IMR-90 (cell line): ENCODE results near the gene TGM2. TPM values are rescaled to one million over a fixed set of nuclear protein-coding genes. Genes with fewer than 3 reads are reported as not detected.

ENCODE experiments used
- ATAC-seq: fragments of 200-7000 bp; cut with Tn5 transposase; 2 replicates; pipeline ENCODE4 v1.9.1; 2020; ENCODE audit warnings: low read depth, mild to moderate bottlenecking, moderate library complexity
- BruUV-seq: library from RNA; stranded (reverse); fragments of 400-500 nt; replicated peaks from 2 replicates; lab custom pipeline; 2021; lab: Mats Ljungman, UMichigan
- CTCF ChIA-PET: fragments of 300-600 bp; formaldehyde crosslinking; extraction: SDS; loops from one replicate; lab custom pipeline; 2021; ENCODE audit warnings: antibody characterized with exemption; lab: Yijun Ruan, JAX
- POLR2A ChIA-PET: fragments of 300-600 bp; sonication (Branson Sonifier 250); formaldehyde crosslinking; loops from one replicate; lab custom pipeline; 2022; ENCODE audit warnings: antibody characterized with exemption; ENCODE audit not compliant: unreplicated experiment; lab: Charles Lee
- DNase-seq: peaks from one replicate; pipeline ENCODE4 v3.0.0; 2013
- H2AFZ ChIP-seq: replicated peaks from 2 replicates; pipeline ENCODE3; 2013; ENCODE audit warnings: low read length, mild to moderate bottlenecking; ENCODE audit not compliant: poor library complexity
- H2AK5ac ChIP-seq: 2 replicates; pipeline ENCODE4 v1.6.1; 2013; ENCODE audit warnings: low read depth, low read length, inconsistent platforms
- H2AK9ac ChIP-seq: replicated peaks from 2 replicates; pipeline ENCODE3; 2013; ENCODE audit warnings: mild to moderate bottlenecking, low read depth, low read length, moderate library complexity; ENCODE audit not compliant: poor library complexity
- H2BK120ac ChIP-seq: 2 replicates; pipeline ENCODE4 v1.6.1; 2013; ENCODE audit warnings: low read depth, low read length, inconsistent platforms
- H2BK15ac ChIP-seq: 3 replicates; pipeline ENCODE4 v1.6.1; 2013; ENCODE audit warnings: low read depth, low read length, inconsistent platforms
- H2BK20ac ChIP-seq: 2 replicates; pipeline ENCODE4 v1.6.1; 2013; ENCODE audit warnings: low read depth, mild to moderate bottlenecking, inconsistent platforms, low read length, moderate library complexity
- H2BK5ac ChIP-seq: 2 replicates; pipeline ENCODE4 v1.6.1; 2013; ENCODE audit warnings: mild to moderate bottlenecking, low read depth, low read length, inconsistent platforms; ENCODE audit not compliant: poor library complexity, severe bottlenecking
- H3K14ac ChIP-seq: replicated peaks from 2 replicates; pipeline ENCODE4 v1.6.1; 2013; ENCODE audit warnings: low read depth, low read length, inconsistent platforms
- H3K18ac ChIP-seq: 2 replicates; pipeline ENCODE4 v1.6.1; 2013; ENCODE audit warnings: low read depth, low read length, control low read depth
- H3K23ac ChIP-seq: 2 replicates; pipeline ENCODE4 v1.6.1; 2013; ENCODE audit warnings: low read depth, low read length, inconsistent platforms
- H3K27ac ChIP-seq: 2 replicates; pipeline ENCODE4 v1.5.1; 2013; ENCODE audit warnings: mild to moderate bottlenecking, control low read depth, low read length; ENCODE audit not compliant: insufficient read depth
- H3K27me3 ChIP-seq: 2 replicates; pipeline ENCODE4 v1.6.1; 2013; ENCODE audit warnings: low read length; ENCODE audit not compliant: control insufficient read depth, insufficient read depth
- H3K36me3 ChIP-seq: 2 replicates; pipeline ENCODE4 v1.6.1; 2013; ENCODE audit warnings: low read length, mixed read lengths; ENCODE audit not compliant: control insufficient read depth, insufficient read depth
- H3K4ac ChIP-seq: 2 replicates; pipeline ENCODE4 v1.6.1; 2013; ENCODE audit warnings: low read depth, low read length, inconsistent platforms
- H3K4me1 ChIP-seq: 2 replicates; pipeline ENCODE4 v1.6.1; 2013; ENCODE audit warnings: low read length, mixed read lengths; ENCODE audit not compliant: control insufficient read depth, insufficient read depth
- H3K4me2 ChIP-seq: 2 replicates; pipeline ENCODE4 v1.6.1; 2013; ENCODE audit warnings: low read depth, mild to moderate bottlenecking, control low read depth, low read length, moderate library complexity
- H3K4me3 ChIP-seq: 2 replicates; pipeline ENCODE4 v1.5.1; 2013; ENCODE audit warnings: low read depth, mild to moderate bottlenecking, control low read depth, low read length, moderate library complexity; ENCODE audit not compliant: insufficient read depth
- H3K56ac ChIP-seq: 2 replicates; pipeline ENCODE4 v1.6.1; 2013; ENCODE audit warnings: low read length, inconsistent platforms; ENCODE audit not compliant: insufficient read depth; ENCODE audit errors: extremely low read depth
- H3K79me1 ChIP-seq, 2 experiments: 2 replicates each; pipeline ENCODE4 v1.6.1; 2013; ENCODE audit warnings: low read length in 2 of 2, inconsistent platforms in 1 of 2, low read depth in 1 of 2
- H3K9ac ChIP-seq: 2 replicates; pipeline ENCODE4 v1.6.1; 2013; ENCODE audit warnings: low read depth, low read length, control low read depth
- H3K9me1 ChIP-seq: 2 replicates; pipeline ENCODE4 v1.6.1; 2013; ENCODE audit warnings: low read length, inconsistent platforms; ENCODE audit not compliant: insufficient read depth
- H3K9me3 ChIP-seq: 2 replicates; pipeline ENCODE4 v1.6.1; 2013; ENCODE audit warnings: low read length; ENCODE audit not compliant: control insufficient read depth, insufficient read depth
- H4K20me1 ChIP-seq: 2 replicates; pipeline ENCODE4 v1.6.1; 2013; ENCODE audit warnings: low read length, inconsistent platforms; ENCODE audit not compliant: insufficient read depth
- H4K5ac ChIP-seq: 2 replicates; pipeline ENCODE4 v1.6.1; 2013; ENCODE audit warnings: mild to moderate bottlenecking, low read depth, low read length, control low read depth
- H4K8ac ChIP-seq, 2 experiments: 2 replicates each; pipeline ENCODE4 v1.6.1; 2013; ENCODE audit warnings: low read depth in 2 of 2, low read length in 2 of 2, control low read depth in 1 of 2, inconsistent platforms in 1 of 2
- H4K91ac ChIP-seq: 2 replicates; pipeline ENCODE4 v1.6.1; 2013; ENCODE audit warnings: low read depth, low read length, inconsistent platforms; ENCODE audit not compliant: insufficient read depth
- BHLHE40 ChIP-seq: fragments of 150-350 bp; IDR thresholded peaks from 2 replicates; pipeline ENCODE4 v1.6.1; 2016; ENCODE audit warnings: mild to moderate bottlenecking, low read depth, low read length
- CEBPB ChIP-seq: IDR thresholded peaks from 2 replicates; pipeline ENCODE4 v1.6.1; 2012; ENCODE audit warnings: low read depth, low read length, improper control_type of control experiment
- FOS ChIP-seq: fragments of 150-350 bp; IDR thresholded peaks from 2 replicates; pipeline ENCODE4 v1.6.1; 2016; ENCODE audit warnings: low read depth, low read length
- MAZ ChIP-seq: IDR thresholded peaks from 2 replicates; pipeline ENCODE4 v1.6.1; 2012; ENCODE audit warnings: low read depth, mild to moderate bottlenecking, low read length, improper control_type of control experiment, moderate library complexity, borderline replicate concordance
- RCOR1 ChIP-seq: IDR thresholded peaks from 2 replicates; pipeline ENCODE4 v1.6.1; 2012; ENCODE audit warnings: mild to moderate bottlenecking, low read length, improper control_type of control experiment; ENCODE audit not compliant: insufficient replicate concordance
- WGBS, 2 experiments: methylation state at CpG; one replicate each; pipeline versions ENCODE4 v1.1.5 to v1.1.7; 2013; ENCODE audit warnings: missing lambda C conversion rate in 2 of 2; ENCODE audit not compliant: insufficient read length in 1 of 2; ENCODE audit errors: extremely low coverage in 2 of 2; 5-methylcytosine and 5-hydroxymethylcytosine counted together
- dilution Hi-C: fragments of 300-500 bp; cut with HindIII; formaldehyde crosslinking; loops from one replicate; pipeline ENCODE4 v1.14.3; 2018; ENCODE audit warnings: low sequenced_read_pairs; ENCODE audit not compliant: unreplicated experiment
- in situ Hi-C: fragments of 300-500 bp; cut with MboI; formaldehyde crosslinking; loops from 3 replicates; pipeline ENCODE4 v1.14.3; 2019; ENCODE audit warnings: low sequenced_read_pairs, inconsistent platforms, mixed read lengths
- intact Hi-C: fragments of 100-400 bp; cut with micrococcal nuclease; formaldehyde crosslinking; loops from 2 replicates; pipeline ENCODE4 v1.10.0; 2022
- polyA plus RNA-seq, 3 experiments: library from polyadenylated mRNA; depleted of rRNA; stranded (reverse); fragments of >200 nt; gene quantifications; 2 replicates each; pipeline ENCODE4 v1.2.3, GENCODE V29; 2012; ENCODE audit warnings: low replicate concordance in 1 of 3
- total RNA-seq: library from RNA; depleted of rRNA; stranded (reverse); fragments of >200 nt; gene quantifications from 2 replicates; pipeline ENCODE4 v1.2.3, GENCODE V29; 2012

The TGM2 gene
- total and polyA plus RNA-seq, 2 of the 4 experiments (the other 2 are of a cell fraction): 239 to 268 TPM

DNA sequence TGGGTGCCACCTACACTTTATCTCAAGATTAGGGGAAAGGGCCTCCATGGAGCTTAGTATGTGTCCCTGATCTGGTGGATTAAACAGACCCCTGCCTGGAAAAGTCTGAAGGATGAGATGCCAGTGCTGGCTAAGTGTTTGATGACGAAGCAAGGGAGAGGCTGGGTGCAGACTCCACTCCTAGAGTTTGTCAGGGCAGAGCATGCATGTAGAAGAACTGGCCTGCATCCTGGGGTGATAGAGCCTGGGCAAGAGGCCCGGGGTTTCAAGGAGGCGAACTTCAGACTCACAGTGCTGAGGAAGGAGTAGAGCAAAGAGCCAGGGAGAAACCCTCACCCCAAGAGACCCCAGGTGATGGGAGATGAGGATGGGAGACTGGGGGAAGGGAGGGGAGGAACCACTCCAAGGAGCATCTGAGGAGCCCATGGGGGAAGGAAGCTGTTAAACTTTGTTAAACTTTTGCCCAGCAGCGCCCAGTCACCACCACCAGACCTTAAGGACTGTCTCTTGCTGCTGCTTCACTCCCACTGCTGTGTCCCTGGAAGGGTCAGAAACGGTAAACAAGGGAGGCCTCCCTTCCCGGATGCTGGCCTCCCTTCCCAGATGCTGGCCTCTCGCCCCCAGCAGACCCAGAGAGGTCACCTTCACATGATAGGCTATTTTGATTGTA lies 69.9 kb downstream of the TGM2 start (continued):
- no peak for TF ChIP-seq MAZ

DNA sequence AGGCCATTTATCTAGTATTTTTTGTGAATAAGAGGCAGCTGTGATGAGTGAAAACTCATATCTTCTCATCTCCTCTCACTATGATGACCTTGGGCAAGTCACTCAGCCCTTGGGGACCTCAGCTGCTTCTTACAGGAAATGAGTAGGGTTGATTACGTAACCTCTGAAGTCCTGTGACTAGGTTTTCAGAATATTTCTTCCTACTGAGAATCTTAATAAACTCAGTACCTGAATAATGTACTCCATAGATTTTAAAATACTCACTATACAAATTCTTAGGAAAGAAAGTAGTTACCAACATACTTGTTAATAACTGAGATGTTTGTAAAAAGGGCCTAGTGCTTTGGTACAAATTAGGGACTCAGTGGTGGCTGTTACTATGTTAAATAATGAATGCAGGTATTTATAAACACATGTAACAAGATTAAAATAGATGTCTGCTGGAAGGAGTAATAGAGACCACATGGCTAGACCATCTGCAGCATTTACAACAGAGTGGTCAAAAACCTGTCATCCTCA lies 70.6 kb downstream of the TGM2 start:
- Histone ChIP-seq H3K4me1 (peaks cover 16% of the 10 kb centered on the region), H3K4me3 (no peak overlapping the region), H3K9me3 (no peaks in the 10 kb centered on the region), H4K20me1 (no peaks in the 10 kb centered on the region), H2BK5ac (peak overlapping the region; percentile 68), H3K4me2 (no peak overlapping the region), H3K14ac (peak overlapping the region; percentile 73), H4K91ac (peak overlapping the region; percentile 86; the same call in 1 of the 2 replicates), H3K9me1 (peaks cover 22% of the 10 kb centered on the region), H3K36me3 (peaks cover 13% of the 10 kb centered on the region), H3K27me3 (no peaks in the 10 kb centered on the region), H2AFZ (peak overlapping the region; percentile 5), H2AK5ac (peak overlapping the region; percentile 54), H3K56ac (peak overlapping the region; percentile 13; the same call in 1 of the 2 replicates), H3K4ac (peak overlapping the region; percentile 86), H3K18ac (peak overlapping the region; percentile 81), H3K23ac (peak overlapping the region; percentile 77; the same call in 1 of the 2 replicates), H4K8ac (peak overlapping the region; percentile 46 to 85), H4K5ac (peak overlapping the region; percentile 25), H2AK9ac (peak overlapping the region; percentile 87), H3K79me1 (peaks cover 7 to 36% of the 10 kb centered on the region in 2 experiments), H2BK120ac (peak overlapping the region; percentile 75), H2BK15ac (peak overlapping the region; percentile 91), H3K27ac (peak overlapping the region; percentile 54), H3K9ac (no peak overlapping the region), H2BK20ac (peak overlapping the region; percentile 86)
- ATAC-seq (peak; percentile 59), DNase-seq (peak; percentile 85)
- dilution Hi-C loops (no loop called here), in situ Hi-C loops (no loop called here), intact Hi-C loops (no loop called here)
- CTCF ChIA-PET: interaction anchor here (1.2 kb wide), 1 partner anchor 20 kb away, joined by 4 read pairs; no protein-coding TSS in a partner anchor
- no TSS peak for BruUV-seq
- TF ChIP-seq CEBPB (peak; percentile 97), FOS (peak; percentile 24; the same call in 1 of the 2 replicates), BHLHE40 (0 out of 2 replicates have a peak, but pooled peaks have one; percentile 15), RCOR1 (no peak)
- POLR2A ChIA-PET: no interaction called here
- no CpG with 5 or more reads among the region's 1 CpG for WGBS, 2 experiments
